Measurements from ENCODE around the gene SYNE1.

GRCh38 chr6:152642578-152643375 is 5.6 kb upstream of the SYNE1 start:
- no peak for TF ChIP-seq EP300 (conservative IDR thresholded peaks at IDR 0.05; ENCODE audit: poor library complexity, severe bottlenecking)
- TF ChIP-seq REST (IDR thresholded peaks at IDR 0.05; ENCODE audit: borderline replicate concordance), result no peak
- TF ChIP-seq CTCF (IDR thresholded peaks at IDR 0.05; ENCODE audit: poor library complexity, severe bottlenecking), result peak; percentile 76
- no peak for TF ChIP-seq POLR2AphosphoS5 (IDR thresholded peaks at IDR 0.05)
- no peak for TF ChIP-seq EZH2 (IDR thresholded peaks at IDR 0.05; ENCODE audit: borderline replicate concordance, insufficient read depth, low read length, poor library complexity, severe bottlenecking)
- TF ChIP-seq RAD21 (conservative IDR thresholded peaks at IDR 0.05), result peak; percentile 78
- no peak for TF ChIP-seq TAF1 (IDR thresholded peaks at IDR 0.05; ENCODE audit: low read depth)
- TF ChIP-seq SMC3 (conservative IDR thresholded peaks at IDR 0.05; ENCODE audit: poor library complexity), result peak; percentile 74
- TF ChIP-seq MXI1 (conservative IDR thresholded peaks at IDR 0.05; ENCODE audit: poor library complexity, severe bottlenecking), result no peak
